HepG2 (cell line): ENCODE data around the gene AMIGO3. TPM values are rescaled to one million over a fixed set of nuclear protein-coding genes. Genes with fewer than 3 reads are reported as not detected.

ENCODE experiments used
- CREM ChIP-seq, 2 experiments: sonication (generic) in 1 of 2; formaldehyde crosslinking in 1 of 2; IDR thresholded peaks; 2 replicates each; pipeline versions ENCODE4 v1.4.0 to v1.6.1; 2016 to 2020; ENCODE audit warnings: antibody characterized with exemption in 1 of 2, mild to moderate bottlenecking in 1 of 2, missing genetic modification reagents in 1 of 2
- HMGXB4 ChIP-seq, 2 experiments: sonication (generic) in 1 of 2; formaldehyde crosslinking in 1 of 2; IDR thresholded peaks; 2 replicates each; pipeline versions ENCODE4 v1.4.0 to v1.6.1; 2018 to 2020; ENCODE audit warnings: missing genetic modification reagents in 2 of 2, borderline replicate concordance in 1 of 2, low read depth in 1 of 2, mild to moderate bottlenecking in 1 of 2, missing biosample characterization in 1 of 2
- HNRNPK ChIP-seq: fragments of 200-400 bp; formaldehyde crosslinking; IDR thresholded peaks from 2 replicates; pipeline ENCODE4 v1.6.1; 2018; ENCODE audit warnings: low read length, low read depth, moderate library complexity, mild to moderate bottlenecking; ENCODE audit not compliant: poor library complexity, severe bottlenecking
- KDM6A ChIP-seq: IDR thresholded peaks from 2 replicates; pipeline ENCODE4 v1.6.1; 2016; ENCODE audit warnings: low read depth
- KMT2B ChIP-seq: IDR thresholded peaks from 2 replicates; pipeline ENCODE4 v1.6.1; 2016; ENCODE audit warnings: missing genetic modification reagents, missing compliant biosample characterization
- MAX ChIP-seq: IDR thresholded peaks from 2 replicates; pipeline ENCODE4 v1.6.1; 2012; ENCODE audit warnings: inconsistent platforms
- MED1 ChIP-seq: sonication (generic); formaldehyde crosslinking; IDR thresholded peaks from 2 replicates; pipeline ENCODE4 v1.4.0; 2020; ENCODE audit warnings: missing genetic modification reagents
- PHB2 ChIP-seq: fragments of 450-650 bp; IDR thresholded peaks from 2 replicates; pipeline ENCODE4 v1.6.1; 2018; ENCODE audit not compliant: partially characterized antibody
- PHF5A ChIP-seq: IDR thresholded peaks from one replicate; pipeline ENCODE4 v1.6.1; 2018; ENCODE audit warnings: low read depth, missing genetic modification reagents; ENCODE audit not compliant: unreplicated experiment
- RCOR2 ChIP-seq: IDR thresholded peaks from 2 replicates; pipeline ENCODE4 v1.6.1; 2016; ENCODE audit warnings: missing biosample characterization, missing genetic modification reagents
- RXRB ChIP-seq: IDR thresholded peaks from 2 replicates; pipeline ENCODE4 v1.6.1; 2016; ENCODE audit warnings: borderline replicate concordance, missing genetic modification reagents, missing compliant biosample characterization
- SMAD3 ChIP-seq: sonication (generic); formaldehyde crosslinking; IDR thresholded peaks from 2 replicates; pipeline ENCODE4 v1.4.0; 2020; ENCODE audit warnings: missing genetic modification reagents
- TFDP1 ChIP-seq: IDR thresholded peaks from 2 replicates; pipeline ENCODE4 v1.6.1; 2016; ENCODE audit warnings: missing compliant biosample characterization, missing genetic modification reagents, borderline replicate concordance
- TFE3 ChIP-seq: IDR thresholded peaks from 2 replicates; pipeline ENCODE4 v1.6.1; 2016
- ZNF225 ChIP-seq: sonication (generic); formaldehyde crosslinking; IDR thresholded peaks from 2 replicates; pipeline ENCODE4 v1.4.0; 2020; ENCODE audit warnings: mild to moderate bottlenecking, missing genetic modification reagents
- ZNF451 ChIP-seq: sonication (generic); formaldehyde crosslinking; IDR thresholded peaks from 2 replicates; pipeline ENCODE4 v1.5.0; 2020; ENCODE audit warnings: mild to moderate bottlenecking, missing genetic modification reagents
- ZNF557 ChIP-seq: sonication (generic); formaldehyde crosslinking; IDR thresholded peaks from 2 replicates; pipeline ENCODE4 v1.4.0; 2020; ENCODE audit warnings: missing genetic modification reagents
- ZNF639 ChIP-seq: conservative IDR thresholded peaks from 2 replicates; pipeline ENCODE4 v1.6.1; 2018; ENCODE audit warnings: missing genetic modification reagents
- ZNF891 ChIP-seq: sonication (generic); formaldehyde crosslinking; IDR thresholded peaks from 2 replicates; pipeline ENCODE4 v1.5.0; 2020; ENCODE audit warnings: mild to moderate bottlenecking, missing genetic modification reagents
- ZSCAN9 ChIP-seq: IDR thresholded peaks from 2 replicates; pipeline ENCODE4 v1.6.1; 2016; ENCODE audit warnings: borderline replicate concordance
- ZZZ3 ChIP-seq: sonication (generic); formaldehyde crosslinking; IDR thresholded peaks from 2 replicates; pipeline ENCODE4 v1.4.0; 2020; ENCODE audit warnings: missing genetic modification reagents, mild to moderate bottlenecking, borderline replicate concordance
- polyA plus RNA-seq, 8 experiments: library from polyadenylated mRNA; depleted of rRNA in 3 of 8; stranded (reverse) in 7 of 8; unstranded in 1 of 8; fragments of >200 nt; fragmentation: Illumina TruSeq in 4 of 8; extraction: Trizol in 4 of 8; gene quantifications; 2 replicates each; pipeline versions ENCODE4 v1.2.1 to v1.2.3, GENCODE V29; 2011 to 2016; ENCODE audit warnings: low read depth in 4 of 8, missing spikeins in 1 of 8, mixed read lengths in 1 of 8; ENCODE audit not compliant: insufficient read depth in 1 of 8
- total RNA-seq, 5 experiments: library from RNA; depleted of rRNA; stranded (reverse); fragments of >200 nt; fragmentation: Illumina TruSeq; extraction: Trizol; gene quantifications; 2 replicates each; pipeline ENCODE4 v1.2.3, GENCODE V29; 2016; ENCODE audit warnings: low read depth in 1 of 5

AMIGO3 gene
- total and polyA plus RNA-seq, 2 of the 13 experiments (the other 11 are each of a cell fraction or from before 2014, with no cell fraction given) = 0.35 TPM; not detected in 1

- TF ChIP-seq ZNF891 (CRISPR knock-in tag) (0 out of 2 replicates have a peak, but pooled peaks have one; percentile 21), ZNF451 (CRISPR knock-in tag) (peak; percentile 60; the same call in 1 of the 2 replicates), ZNF557 (CRISPR knock-in tag) (no peak), MED1 (CRISPR knock-in tag) (peak; percentile 79), KMT2B (peak; percentile 36; the same call in 1 of the 2 replicates), PHB2 (no peak), RXRB (CRISPR knock-in tag) (peak; percentile 95), KDM6A (CRISPR knock-in tag) (peak; percentile 66; the same call in 1 of the 2 replicates), HMGXB4 (CRISPR knock-in tag; IDR thresholded peaks at IDR 0.05; ENCODE audit: borderline replicate concordance in 1 of 2, low read depth in 1 of 2) (peak; percentile 74 to 75; a peak in 3 of 4 replicates), SMAD3 (CRISPR knock-in tag) (0 out of 2 replicates have a peak, but pooled peaks have one; percentile 16), RCOR2 (CRISPR knock-in tag) (no peak), MAX (no peak), ZSCAN9 (CRISPR knock-in tag) (peak; percentile 61), ZZZ3 (CRISPR knock-in tag) (no peak), HNRNPK (no peak), PHF5A (CRISPR knock-in tag) (peak; percentile 34), ZNF225 (no peak), TFDP1 (CRISPR knock-in tag) (0 out of 2 replicates have a peak, but pooled peaks have one; percentile 10), CREM (IDR thresholded peaks at IDR 0.05) (peak; percentile 34; the same call in 1 of the 2 replicates), CREM (CRISPR knock-in tag; IDR thresholded peaks at IDR 0.05) (no peak), ZNF639 (CRISPR knock-in tag) (0 out of 2 replicates have a peak, but pooled peaks have one; percentile 38), TFE3 (peak; percentile 88)
Observed at GRCh38 chr3:49671291-49672288, 47.9 kb downstream of the AMIGO3 start (continued).
